NB4 (cell line): ENCODE measurements around the gene YWHAG.

Source experiments
- DNase-seq: peaks from one replicate; pipeline ENCODE4 v3.0.0; 2010; ENCODE audit warnings: low read depth
- H3K4me3 ChIP-seq: one replicate; pipeline ENCODE4 v1.5.1; 2011; ENCODE audit warnings: mild to moderate bottlenecking, low read depth, low read length, moderate library complexity
- CTCF ChIP-seq: IDR thresholded peaks from one replicate; pipeline ENCODE4 v1.5.1; 2012; ENCODE audit warnings: low read depth, low read length
- MAX ChIP-seq: IDR thresholded peaks from 2 replicates; pipeline ENCODE4 v1.6.1; 2011; ENCODE audit warnings: low read depth, low read length
- MYC ChIP-seq: IDR thresholded peaks from 2 replicates; pipeline ENCODE4 v1.6.1; 2011; ENCODE audit warnings: low read depth, low read length
- POLR2A ChIP-seq: IDR thresholded peaks from 2 replicates; pipeline ENCODE4 v1.6.1; 2011; ENCODE audit warnings: mild to moderate bottlenecking; ENCODE audit not compliant: insufficient read length; ENCODE audit errors: extremely low read depth

Gene YWHAG

GRCh38 chr7:76343294-76343930 lies 15.4 kb downstream of the YWHAG start:
- TF ChIP-seq POLR2A (no peak), MYC (no peak), CTCF (no peak), MAX (no peak)
- no peak for DNase-seq

GRCh38 chr7:76342222-76342621 lies 16.6 kb downstream of the YWHAG start:
- TF ChIP-seq MAX, result no peak
- no peak for TF ChIP-seq CTCF
- no peak for TF ChIP-seq MYC
- no peak for TF ChIP-seq POLR2A
- peak; percentile 58 for DNase-seq
- no peak overlapping the region for H3K4me3 ChIP-seq

More at GRCh38 chr7:76343294-76343930, 15.4 kb downstream of the YWHAG start:
- H3K4me3 ChIP-seq, result no peak overlapping the region

- no peak for DNase-seq
- no peak for TF ChIP-seq MYC
- no peak for TF ChIP-seq MAX
- TF ChIP-seq CTCF, result no peak
- no peak for TF ChIP-seq POLR2A
- H3K4me3 ChIP-seq, result no peak overlapping the region
These were observed 18.1 kb downstream of the YWHAG start for GRCh38 chr7:76340617-76341131.

GRCh38 chr7:76338298-76339084 lies 20.3 kb downstream of the YWHAG start:
- no peak overlapping the region for H3K4me3 ChIP-seq
- DNase-seq, result no peak
- TF ChIP-seq CTCF (no peak), MYC (no peak), POLR2A (no peak), MAX (no peak)

GRCh38 chr7:76337147-76337546 lies 21.6 kb downstream of the YWHAG start:
- TF ChIP-seq MYC (no peak), POLR2A (no peak), MAX (no peak), CTCF (no peak)
- DNase-seq, result no peak
- H3K4me3 ChIP-seq, result no peak overlapping the region
